Measurements from ENCODE around the gene CRTAC1.

Gene CRTAC1

DNA sequence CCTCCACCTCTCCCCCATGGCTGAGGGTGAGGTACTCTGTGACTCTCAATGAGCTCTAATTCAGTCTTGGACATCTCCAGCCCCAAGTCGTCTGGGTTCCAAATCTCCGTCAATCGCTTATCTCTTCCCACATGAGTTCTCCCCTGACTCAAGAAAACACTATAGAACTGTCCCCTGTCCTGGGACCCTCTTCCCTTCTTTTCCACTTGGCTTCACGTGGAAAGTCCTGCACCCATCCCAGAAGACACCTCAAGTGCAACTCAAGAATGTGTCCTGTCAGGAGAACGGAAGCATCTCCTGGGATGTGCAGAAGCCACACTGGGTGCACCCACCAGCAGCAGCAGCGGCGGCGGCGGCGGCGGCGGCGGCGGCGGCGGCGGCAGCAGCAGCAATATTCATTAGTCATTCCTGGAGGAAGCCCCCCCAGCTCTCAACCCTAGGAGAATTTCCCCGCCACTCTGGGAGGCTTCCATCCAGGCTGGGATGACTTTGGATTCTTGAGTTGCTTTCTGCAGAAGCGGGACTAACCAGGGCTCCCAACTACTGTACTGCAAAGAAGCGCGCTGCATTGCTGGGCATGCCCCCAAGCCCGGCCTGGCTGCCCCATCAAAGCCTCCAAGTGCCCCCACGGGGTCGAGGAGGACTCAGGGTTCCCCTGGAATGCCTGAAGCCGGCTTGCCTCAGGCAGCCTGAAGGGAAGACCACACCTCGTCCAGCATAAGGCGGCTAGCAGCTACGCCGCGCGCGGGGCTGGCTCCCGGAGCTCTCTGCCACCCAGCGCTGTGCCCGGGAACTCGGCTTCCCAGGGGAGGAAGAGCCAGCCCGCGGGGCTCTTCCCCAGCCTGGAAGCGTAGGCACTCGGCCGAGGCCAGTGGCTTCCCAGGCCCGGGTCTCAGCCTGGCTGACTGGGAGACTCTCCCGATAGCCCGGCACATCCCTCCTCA, 1.0 kb downstream of the CRTAC1 start:
- no peak for DNase-seq

DNA sequence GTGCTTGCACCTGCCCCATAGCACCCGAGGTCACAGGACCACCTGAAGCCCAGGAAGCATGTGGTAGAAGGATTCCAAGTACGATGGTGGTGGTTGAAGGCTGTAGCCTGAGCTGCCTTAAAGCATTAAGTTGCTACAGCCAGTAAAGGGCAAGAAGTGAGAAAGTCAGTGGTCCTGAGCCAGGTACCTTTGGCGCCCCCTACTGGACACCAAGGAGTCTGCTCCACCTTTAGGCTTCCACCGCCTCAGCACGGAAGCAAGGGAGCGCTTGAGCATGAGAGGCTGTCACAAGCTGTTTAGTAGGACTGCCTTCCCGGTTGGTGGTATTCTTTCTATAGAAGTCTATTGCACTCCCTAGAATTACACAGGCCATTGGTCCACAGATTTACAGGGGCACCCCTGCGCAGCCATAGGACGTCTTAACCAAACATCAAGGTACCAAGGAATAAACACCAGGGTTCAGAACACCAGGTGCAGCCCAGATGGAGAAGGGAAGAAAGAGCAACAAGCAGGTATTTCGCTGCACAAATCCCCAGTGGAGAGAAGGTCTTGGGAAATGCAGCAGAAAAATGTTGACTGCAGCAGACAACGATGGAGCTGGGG, 2.2 kb downstream of the CRTAC1 start:
- DNase-seq, result peak; percentile 32

DNA sequence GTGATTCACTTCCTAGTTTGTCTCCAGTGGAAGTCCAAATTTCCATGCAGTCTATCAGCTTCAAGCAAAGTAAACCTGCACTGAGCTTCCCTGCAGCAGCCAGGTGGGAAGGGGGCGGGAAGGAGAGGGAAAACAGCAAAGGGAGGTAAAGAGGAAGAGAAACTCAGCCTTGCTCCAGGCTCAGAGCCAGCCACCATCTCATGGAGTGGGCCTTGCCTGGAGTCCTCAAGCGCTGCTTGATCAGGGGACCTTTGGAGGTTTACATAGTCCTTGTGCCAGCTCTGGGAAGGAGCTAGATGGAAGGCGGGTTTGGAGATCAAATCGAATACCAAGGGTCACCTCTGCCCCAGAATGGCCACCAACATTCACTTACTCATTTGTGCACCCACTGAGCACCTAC, 7.4 kb downstream of the CRTAC1 start:
- DNase-seq, result no peak

DNA sequence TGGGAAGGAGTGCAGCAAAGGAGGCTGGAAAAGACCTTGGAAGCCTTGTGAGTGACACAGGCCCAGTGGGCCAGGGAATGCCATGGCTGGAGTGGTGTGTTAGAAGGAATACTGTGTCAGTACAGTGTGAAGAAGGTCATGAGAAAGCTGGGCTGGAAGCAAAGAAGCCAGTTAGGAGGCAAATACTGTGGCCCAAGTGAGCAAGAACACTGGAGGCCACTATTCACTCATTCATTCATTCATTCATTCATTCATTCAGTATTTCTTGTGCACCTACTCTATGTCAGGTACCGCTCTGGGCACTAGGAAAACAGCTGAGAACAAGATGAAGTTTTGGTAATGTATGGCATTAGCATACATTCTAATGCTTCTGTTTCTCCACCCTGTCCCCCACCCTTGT, 9.6 kb downstream of the CRTAC1 start:
- DNase-seq, result no peak

DNA sequence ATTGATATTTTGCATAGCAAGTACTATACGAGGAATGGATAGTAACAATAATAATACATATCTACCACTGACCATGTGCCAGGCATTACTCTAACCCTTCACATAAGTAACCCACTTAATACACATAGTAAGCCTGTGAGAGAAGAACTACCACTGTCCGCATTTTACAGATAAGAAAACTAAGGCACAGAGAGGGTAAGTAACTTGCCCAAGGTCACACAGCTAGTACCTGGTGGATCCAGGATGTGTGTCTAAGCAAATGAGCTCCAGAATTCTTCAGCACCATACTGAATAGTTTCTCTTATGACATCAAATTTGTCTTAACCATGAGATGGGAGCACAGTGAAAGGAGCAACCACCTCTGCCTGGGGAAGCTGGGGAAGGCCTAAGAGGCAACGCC, 10.2 kb downstream of the CRTAC1 start:
- DNase-seq, result no peak

DNA sequence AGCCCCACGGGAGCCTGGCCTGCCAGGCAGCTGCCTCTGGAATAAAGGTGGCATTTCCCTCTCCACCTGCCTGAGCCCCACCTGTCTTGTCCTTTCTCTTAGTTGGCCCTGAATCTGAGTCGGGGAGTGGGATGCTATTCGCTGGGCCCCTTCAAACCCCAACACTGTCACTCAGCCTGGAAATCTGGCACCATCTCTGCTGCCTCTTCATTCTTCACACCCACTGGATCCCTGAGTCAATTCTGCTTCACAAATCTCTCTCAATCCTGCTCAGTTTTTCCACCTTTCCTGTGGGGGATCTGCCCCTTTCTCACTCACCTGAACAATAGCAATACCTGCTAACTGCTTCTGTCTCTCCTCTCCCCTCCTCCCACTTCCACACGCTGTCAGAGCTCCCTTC, 10.6 kb downstream of the CRTAC1 start:
- no peak for DNase-seq

DNA sequence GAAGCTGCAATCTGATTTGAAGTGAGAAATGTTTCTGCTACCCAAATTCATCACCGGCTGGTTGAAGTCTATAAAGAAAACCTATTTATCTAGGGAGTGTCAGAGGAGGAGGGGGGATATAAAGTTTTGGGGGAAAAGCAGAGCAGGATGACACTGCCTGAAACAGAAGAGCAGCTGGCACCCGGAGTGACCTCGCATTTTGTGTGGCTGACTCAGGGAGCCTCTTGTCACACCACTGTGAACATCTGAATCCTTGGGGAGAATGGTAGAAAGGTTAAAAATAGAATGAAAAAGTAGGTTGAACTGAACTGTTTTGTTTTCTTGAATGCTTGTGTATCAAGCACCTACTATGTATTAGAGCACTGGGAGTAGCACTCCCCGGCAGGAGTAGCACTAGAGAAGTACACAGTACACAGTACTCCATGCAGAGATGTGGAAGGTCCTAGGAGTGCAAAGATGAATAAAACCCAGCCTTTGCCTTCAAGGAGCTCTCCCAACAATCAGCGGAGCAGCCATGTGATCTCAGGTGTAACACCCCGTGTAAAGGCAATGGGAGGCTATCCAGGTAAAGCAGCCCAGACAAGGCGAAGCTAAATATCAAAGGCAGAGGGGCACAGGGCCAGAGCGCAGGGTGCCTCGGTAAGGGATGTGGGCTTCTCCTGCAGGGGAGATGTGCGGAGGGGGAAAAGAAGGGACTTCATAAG, 13.5 kb downstream of the CRTAC1 start:
- no peak for DNase-seq

DNA sequence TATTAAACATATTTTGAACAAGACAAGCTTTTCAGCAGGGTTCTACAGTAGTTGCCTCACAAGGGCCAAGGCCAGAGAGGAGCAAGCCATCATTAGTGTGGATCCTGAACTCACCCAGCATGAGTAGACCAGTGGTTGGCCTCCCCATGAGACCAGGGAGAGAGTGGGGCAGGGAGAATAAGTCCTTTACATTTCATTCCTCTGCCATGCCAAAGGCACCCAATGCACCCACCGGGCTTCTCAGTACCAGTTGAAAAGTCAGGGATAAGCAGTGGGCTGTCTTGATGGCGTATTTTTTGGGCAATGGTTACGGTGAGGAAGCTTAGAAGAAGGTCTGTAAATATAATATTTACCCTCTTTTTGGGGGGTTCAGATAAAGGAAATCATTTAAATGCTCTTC, 16.6 kb downstream of the CRTAC1 start:
- no peak for DNase-seq

DNA sequence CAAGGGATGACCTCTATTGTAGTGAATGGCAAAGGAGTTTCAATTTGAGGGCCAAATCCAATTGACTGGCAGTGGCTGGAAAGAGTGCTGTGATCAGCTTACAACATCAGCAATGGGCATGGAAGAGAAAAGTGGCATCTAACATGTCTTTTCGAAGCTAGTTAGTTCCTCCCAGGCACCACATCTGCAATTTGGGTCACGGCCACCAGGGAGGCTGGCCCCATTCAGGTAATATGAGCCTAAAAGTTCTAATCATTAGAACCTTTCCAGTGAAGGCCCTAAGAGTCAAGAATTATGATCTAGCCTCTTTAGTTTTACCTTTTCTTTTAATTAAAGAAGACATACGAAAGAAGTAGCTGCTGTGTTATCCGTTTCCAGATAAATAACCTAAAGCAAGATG, 17.3 kb downstream of the CRTAC1 start:
- DNase-seq, result no peak

DNA sequence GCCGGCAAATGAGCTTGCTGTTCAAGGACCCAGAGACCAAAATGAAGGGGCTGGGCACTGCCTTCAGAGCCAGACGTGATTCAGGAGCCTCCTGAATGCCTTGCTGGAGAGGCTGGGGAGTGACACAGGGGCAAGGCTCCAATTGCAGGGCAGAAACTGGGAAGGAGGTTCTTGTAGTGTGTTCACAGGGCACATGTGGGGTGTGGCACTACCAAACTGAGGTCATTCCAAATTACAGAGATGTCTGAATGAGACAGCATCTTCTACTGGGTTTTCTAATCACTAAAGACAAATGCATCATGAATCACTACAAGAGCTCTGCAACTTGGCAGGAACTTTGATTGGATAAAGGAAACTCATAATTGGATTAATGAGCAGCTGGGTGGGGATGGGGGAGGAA, 17.8 kb downstream of the CRTAC1 start:
- DNase-seq, result no peak

DNA sequence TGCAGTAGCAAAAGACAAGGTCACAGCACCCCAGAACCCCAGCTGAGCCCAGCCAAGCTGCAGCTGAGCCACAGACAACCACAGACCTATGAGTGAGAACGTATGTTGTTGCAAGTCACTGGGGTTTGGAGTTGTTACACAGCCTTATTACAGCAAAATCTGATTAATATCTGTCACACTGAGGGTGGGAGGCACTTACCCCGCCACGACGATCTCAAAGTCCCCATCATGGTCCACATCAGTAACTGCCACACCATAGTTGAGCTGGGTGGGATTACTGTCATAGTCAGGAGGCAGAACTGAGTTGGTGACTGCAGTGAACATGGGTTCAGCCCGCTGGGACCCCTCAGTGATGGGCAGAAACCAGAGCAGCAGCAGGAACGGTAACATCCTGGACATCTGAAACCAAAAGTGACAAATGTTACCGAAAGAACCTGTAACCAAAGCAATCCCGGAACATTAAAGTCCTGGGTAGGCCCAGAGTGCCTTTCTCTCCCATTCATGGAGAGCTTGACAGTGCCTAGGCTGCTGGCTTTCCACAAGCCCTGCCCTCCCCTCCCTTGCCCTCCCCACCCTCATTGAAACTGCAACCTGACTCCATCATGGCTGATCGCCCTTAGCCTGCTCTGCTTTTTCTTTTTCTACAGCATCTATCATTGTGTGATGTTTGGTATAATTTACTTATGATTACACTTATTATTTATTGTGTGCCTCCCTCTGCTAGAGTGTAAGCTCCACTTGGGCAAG, 19.3 kb downstream of the CRTAC1 start:
- no peak for DNase-seq

DNA sequence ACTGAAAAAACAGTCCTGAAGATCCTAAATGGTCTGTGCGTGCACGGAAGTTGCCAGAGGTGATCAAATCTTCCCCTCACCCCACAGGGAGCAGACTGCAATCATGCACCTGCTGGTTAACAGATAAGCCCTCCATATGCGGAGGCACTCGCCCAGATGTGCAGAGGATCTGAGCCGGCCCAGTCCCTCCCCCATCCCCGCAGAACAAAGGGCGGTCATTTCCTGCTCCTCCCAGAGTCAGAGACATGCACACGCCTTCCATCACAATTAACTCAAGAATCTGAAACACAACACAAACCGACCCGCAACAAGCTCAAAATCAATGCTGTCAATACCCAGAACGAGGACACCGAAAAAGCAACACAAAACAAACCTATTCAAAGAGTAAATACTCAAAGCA, 24.2 kb downstream of the CRTAC1 start:
- DNase-seq, result no peak

DNA sequence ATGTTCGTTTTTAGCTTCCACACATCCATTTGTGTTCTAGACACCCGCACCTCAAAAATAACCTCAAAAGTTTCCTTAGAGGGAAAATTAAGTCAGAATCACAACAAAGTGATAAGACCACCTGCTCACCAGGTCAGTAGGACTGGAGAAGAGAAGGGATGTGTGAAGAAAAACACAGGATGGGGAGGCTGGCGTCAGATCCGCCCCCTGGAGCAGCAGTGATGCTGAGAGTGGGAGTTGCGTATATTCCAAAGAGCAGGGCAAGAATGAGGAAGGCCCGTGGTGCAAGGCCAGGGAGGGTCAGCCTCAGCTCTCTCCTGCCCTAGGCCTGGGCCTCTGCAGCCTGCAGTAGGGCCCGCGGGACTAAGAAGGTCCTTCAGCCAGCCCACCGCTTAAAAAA, 28.7 kb downstream of the CRTAC1 start:
- no peak for DNase-seq

DNA sequence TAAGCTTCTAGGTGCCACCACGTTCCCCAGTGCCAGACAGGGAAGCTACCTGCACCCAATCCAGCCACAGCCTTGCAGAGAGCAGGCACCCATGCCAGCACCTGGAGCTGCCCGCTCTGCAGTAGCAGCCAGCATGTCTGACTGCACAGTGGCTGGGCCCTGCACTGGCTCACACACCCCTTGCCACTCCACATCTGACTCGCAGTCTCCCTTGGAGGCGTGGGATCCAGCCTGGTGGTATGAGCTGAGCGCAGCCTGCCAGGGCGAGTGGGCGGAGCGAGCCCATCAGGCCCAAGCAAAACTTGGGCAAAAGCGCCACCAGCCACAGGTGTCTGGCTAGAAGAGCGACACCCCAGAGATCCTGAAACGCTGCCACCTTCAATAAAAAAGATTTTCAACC, 30.1 kb downstream of the CRTAC1 start:
- no peak for DNase-seq

DNA sequence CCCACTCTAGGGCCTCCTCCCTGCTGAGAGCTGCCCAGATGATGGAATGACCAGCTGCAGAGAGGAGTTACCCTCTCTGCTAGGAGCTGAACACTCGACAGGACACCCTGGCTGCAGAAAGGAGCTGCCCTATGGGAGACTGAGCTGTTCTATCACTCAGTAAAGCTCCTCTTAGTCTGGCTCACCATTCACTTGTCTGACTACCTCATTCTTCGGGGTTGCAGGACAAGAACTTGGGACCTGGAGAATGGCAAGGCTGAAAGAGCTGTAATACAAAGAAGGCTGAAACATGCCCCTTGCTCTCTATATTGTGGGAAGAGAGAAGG, 30.5 kb downstream of the CRTAC1 start:
- no peak for DNase-seq

DNA sequence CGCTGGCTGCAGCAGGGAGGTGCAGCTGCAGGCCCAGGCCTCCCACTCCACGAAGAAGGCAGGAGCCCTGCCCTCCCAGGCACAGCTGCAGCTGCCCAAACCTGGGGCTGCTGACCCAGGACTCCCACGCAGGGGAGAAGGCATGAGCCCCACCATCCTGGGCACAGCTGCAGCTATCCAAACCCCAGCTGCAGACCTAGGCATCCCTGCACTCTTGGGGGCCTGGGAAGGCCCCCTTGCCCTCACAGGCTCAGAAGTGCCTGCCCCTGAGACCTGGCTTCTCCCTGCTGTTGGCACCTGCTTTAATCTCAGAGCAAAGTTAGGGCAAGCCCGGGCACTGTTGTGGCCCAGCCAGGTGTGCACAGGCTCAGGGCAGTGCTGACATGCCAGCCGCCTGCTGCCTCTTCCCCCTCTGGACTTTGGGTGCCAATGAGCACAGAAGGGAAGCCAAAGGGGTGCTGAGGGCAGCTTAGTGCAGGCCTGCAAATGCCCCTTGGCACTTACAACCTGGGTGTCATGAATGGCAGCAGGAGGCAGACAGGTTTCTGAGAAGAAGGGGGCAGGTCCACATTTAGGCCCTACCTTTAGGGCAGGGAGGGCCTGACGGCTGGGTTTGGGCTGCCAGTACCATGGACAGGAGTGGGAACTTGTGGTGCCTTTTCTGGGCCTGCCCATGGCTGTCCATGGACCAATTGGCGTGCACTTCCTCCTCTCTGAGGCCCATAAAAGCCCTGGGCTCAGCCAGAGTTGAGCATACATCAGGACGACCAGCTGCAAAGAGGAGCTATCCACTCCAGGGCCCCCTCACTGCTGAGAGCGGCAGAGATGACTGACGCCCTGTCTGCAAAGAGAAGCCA, 31.1 kb downstream of the CRTAC1 start:
- DNase-seq, result no peak

DNA sequence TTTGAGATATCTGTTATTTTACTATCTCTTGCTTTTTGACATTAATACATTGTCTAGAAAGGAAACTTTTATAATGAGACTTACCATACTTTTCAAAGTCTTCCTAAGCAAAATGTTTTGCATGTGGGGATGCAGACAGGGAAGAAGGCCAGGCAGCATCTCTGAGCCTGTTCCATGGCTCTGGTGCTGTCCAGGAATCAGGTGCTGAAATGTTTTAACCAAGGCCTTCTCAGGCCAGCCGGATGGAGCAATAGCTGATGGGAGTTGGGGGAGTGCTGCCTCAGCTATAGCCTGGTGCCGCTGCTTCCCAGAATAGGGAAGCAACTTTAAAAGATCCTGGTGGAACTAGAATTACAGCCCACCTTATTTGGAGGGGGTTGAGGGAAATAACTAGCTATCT, 38.5 kb downstream of the CRTAC1 start:
- DNase-seq, result no peak

DNA sequence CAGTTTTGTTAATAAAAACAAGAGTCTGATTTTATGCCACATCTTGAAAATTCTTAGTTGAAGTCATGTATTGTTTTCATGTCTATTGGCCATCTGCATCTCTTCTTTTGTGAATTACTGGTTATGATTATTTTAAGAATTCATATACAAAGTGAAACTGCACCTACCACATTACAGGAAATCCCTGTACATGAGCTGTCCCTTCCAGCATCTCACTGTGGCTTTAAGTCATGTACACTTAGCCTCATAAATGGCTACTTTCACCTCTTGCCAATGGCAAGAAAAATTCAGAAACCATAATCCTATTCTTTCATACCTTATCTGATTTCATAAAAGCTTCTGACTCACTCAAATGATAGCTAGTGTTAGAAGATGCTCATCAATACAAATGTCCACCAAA, 48.6 kb downstream of the CRTAC1 start:
- DNase-seq, result no peak

DNA sequence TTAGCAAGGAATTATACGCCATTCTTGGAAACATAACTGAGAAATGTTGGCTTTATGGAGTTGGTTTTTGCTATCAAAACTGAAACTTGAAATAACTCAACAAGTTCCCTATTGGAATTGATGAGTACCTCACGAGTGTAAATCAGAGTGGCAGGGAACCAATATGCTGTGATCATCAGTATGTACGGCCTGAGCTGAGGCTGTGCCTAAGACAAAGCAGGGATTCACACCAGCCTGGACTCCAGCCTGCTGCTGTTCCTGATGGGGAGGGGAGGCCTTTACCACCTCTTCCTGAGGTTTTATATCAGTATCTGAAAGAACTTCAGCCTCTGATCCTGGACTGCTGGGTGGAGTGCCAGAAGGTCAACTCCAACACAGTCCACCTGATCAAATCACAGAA, 52.7 kb downstream of the CRTAC1 start:
- DNase-seq, result no peak

DNA sequence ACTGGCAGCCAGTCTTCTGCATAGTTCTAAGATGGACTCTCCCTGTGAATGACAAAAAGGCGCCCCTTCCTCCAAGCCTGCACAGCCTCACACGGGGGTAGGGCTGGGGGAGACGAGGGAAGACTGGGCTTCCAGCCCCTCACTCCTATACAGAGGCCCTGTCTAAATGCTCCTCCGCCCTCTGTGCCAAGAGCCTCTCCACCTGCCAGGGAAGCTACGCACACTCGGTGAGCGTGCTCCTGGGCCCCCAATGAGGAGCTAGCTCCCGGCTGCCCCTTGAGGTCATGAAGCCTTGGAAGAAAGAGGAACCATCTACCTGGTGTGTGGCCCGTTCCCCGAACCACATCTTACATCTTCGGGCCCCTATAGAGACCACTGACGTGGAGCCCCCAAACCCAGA, 54.8 kb downstream of the CRTAC1 start:
- DNase-seq, result no peak

DNA sequence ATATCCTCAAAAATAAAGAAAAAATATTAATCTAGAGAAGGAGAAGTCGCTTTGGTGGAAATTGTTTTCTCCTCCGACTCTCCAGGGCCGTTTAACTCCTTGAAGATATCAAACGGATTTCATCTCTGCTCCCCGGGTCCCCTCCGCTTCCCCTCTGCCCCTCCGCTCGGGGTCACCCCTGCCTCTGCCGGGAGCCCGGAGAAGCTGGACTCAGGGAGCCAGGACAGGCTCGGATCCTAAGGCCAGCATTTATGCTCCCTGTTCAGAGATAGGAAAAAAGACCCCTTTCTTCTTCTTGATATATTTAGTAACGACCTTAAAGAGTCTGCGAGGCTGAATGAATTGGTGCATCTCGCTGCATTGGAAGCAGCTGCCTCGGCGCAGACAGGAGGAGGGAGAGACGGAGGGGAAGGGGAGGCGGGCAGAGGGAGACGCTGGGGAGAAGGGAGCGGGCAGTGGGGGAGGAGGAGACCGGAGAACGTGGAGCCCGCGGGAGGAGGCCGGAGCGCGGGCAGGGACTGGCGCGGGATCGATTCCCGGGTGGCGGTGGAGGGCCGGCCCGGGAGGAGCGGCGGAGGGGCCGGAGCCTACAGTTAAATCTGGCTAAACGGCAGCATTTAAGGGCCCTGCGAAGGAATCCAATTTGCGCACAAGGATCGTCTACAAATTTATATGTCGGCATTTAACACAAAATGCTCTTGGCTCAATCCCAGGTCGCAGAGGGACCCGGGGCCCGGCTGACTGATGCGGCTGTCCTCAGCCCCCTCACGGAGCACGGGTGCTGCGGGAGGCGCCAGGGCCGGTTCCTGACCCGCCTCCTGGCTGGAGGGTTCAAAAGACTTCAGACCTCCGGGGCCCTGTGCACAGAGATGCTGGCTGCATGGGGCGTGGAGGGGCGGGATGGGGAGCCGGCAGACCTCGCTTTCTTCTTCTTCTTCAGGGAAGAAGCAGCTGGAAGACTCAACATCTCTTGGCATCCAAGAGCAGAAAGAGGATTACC, 55.6 kb downstream of the CRTAC1 start:
- DNase-seq, result no peak

All from CD4-positive, alpha-beta T cell treated with Interleukin-15 for 1 hour (primary cell).